K562 (cell line): ENCODE measurements around the gene ISL1. TPM values are rescaled to one million over a fixed set of nuclear protein-coding genes. Genes with fewer than 3 reads are reported as not detected.

Experiments
- ATAC-seq: fragments of 200-7000 bp; cut with Tn5 transposase; 3 replicates; pipeline ENCODE4 v1.9.1; 2020; ENCODE audit warnings: moderate library complexity
- BruUV-seq: library from RNA; stranded (reverse); fragments of 400-500 nt; replicated peaks from 2 replicates; lab custom pipeline; 2021; lab: Mats Ljungman, UMichigan
- CTCF ChIA-PET: fragments of 300-600 bp; formaldehyde crosslinking; extraction: SDS; loops from one replicate; lab custom pipeline; 2021; ENCODE audit warnings: low intra/inter-chr PET ratio; lab: Yijun Ruan, JAX
- POLR2A ChIA-PET: fragments of 300-600, 350-650 bp; sonication (Branson Sonifier 250); formaldehyde crosslinking; extraction: SDS; loops from one replicate; lab custom pipeline; 2021; ENCODE audit warnings: antibody characterized with exemption, inconsistent platforms; lab: Yijun Ruan, JAX
- DNase-seq, 4 experiments: peaks; one replicate each; pipeline versions ENCODE4 v3.0.0 to v3.0.0-alpha.2; 2011 to 2018; ENCODE audit warnings: low spot score in 3 of 4, mixed read lengths in 3 of 4; ENCODE audit errors: extremely low read depth in 1 of 4
- FAIRE-seq: peaks from 2 replicates; lab custom pipeline; 2011; peaks lifted over from hg19 to GRCh38; lab: Jason Lieb, UNC
- H2AFZ ChIP-seq: 2 replicates; pipeline ENCODE4 v1.6.0; 2011; ENCODE audit warnings: low read depth, low read length, control low read depth, inconsistent platforms
- H3K27ac ChIP-seq: fragments of 200-600 bp; 3 replicates; pipeline ENCODE4 v1.8.0; 2011; ENCODE audit warnings: low read depth, mild to moderate bottlenecking, control low read depth, inconsistent platforms, low read length, moderate library complexity, mixed read lengths; ENCODE audit errors: extremely low read depth
- H3K27me3 ChIP-seq, 2 experiments: fragments of 300-600 bp in 1 of 2; 2 replicates in 1 of 2; 3 replicates in 1 of 2; pipeline versions ENCODE4 v1.6.0 to v1.8.0; 2011; ENCODE audit warnings: inconsistent platforms in 2 of 2, low read length in 2 of 2, mild to moderate bottlenecking in 1 of 2, mixed read lengths in 1 of 2, moderate library complexity in 1 of 2; ENCODE audit not compliant: control insufficient read depth in 2 of 2, insufficient read depth in 2 of 2
- H3K36me3 ChIP-seq: fragments of 300-600 bp; 3 replicates; pipeline ENCODE4 v1.8.0; 2011; ENCODE audit warnings: mild to moderate bottlenecking, low read length, inconsistent platforms; ENCODE audit not compliant: control insufficient read depth, insufficient read depth
- H3K4me1 ChIP-seq, 2 experiments: fragments of 200-600 bp in 1 of 2; replicated peaks in 1 of 2; 2 replicates in 1 of 2; 3 replicates in 1 of 2; pipeline versions ENCODE4 v1.5.1 to v1.8.0; 2011; ENCODE audit warnings: inconsistent platforms in 2 of 2, low read length in 2 of 2, mild to moderate bottlenecking in 1 of 2, mixed read lengths in 1 of 2, moderate library complexity in 1 of 2; ENCODE audit not compliant: control insufficient read depth in 2 of 2, insufficient read depth in 2 of 2
- H3K4me2 ChIP-seq: 2 replicates; pipeline ENCODE4 v1.6.1; 2011; ENCODE audit warnings: low read length, control low read depth, inconsistent platforms, mixed read lengths; ENCODE audit not compliant: insufficient read depth
- H3K4me3 ChIP-seq: fragments of 200-600 bp; sonication (generic), shearing (Covaris generic); 2 replicates; pipeline ENCODE4 v1.5.1; 2016; ENCODE audit warnings: control low read depth, inconsistent platforms
- H3K79me2 ChIP-seq: fragments of 200-600 bp; 3 replicates; pipeline ENCODE4 v1.8.0; 2011; ENCODE audit warnings: low read length, inconsistent platforms; ENCODE audit not compliant: control insufficient read depth, insufficient read depth
- H3K9ac ChIP-seq, 2 experiments: 2 replicates each; pipeline versions ENCODE4 v1.6.0 to v1.6.1; 2011; ENCODE audit warnings: low read depth in 2 of 2, low read length in 2 of 2, control low read depth in 1 of 2, inconsistent platforms in 1 of 2, mild to moderate bottlenecking in 1 of 2, mixed read lengths in 1 of 2; ENCODE audit not compliant: insufficient read depth in 1 of 2
- H3K9me1 ChIP-seq: one replicate; pipeline ENCODE4 v1.6.0; 2011; ENCODE audit warnings: inconsistent platforms, mild to moderate bottlenecking, low read length, moderate library complexity; ENCODE audit not compliant: control insufficient read depth, insufficient read depth
- H3K9me3 ChIP-seq: replicated peaks from 2 replicates; pipeline ENCODE4 v1.5.1; 2011; ENCODE audit warnings: low read depth, low read length, inconsistent platforms; ENCODE audit not compliant: control insufficient read depth, insufficient read depth
- H4K20me1 ChIP-seq: replicated peaks from 2 replicates; pipeline ENCODE4 v1.6.1; 2011; ENCODE audit warnings: low read length, inconsistent platforms, mixed read lengths; ENCODE audit not compliant: control insufficient read depth, insufficient read depth
- COPS2 ChIP-seq: fragments of 450-650 bp; conservative IDR thresholded peaks from 2 replicates; pipeline ENCODE4 v1.6.1; 2016; ENCODE audit warnings: mild to moderate bottlenecking, moderate library complexity
- CREB3L1 ChIP-seq: fragments of 450-650 bp; IDR thresholded peaks from 2 replicates; pipeline ENCODE4 v1.6.1; 2014; ENCODE audit warnings: low read depth, mild to moderate bottlenecking, moderate library complexity, borderline replicate concordance
- DNMT1 ChIP-seq: fragments of 450-650 bp; IDR thresholded peaks from 2 replicates; pipeline ENCODE4 v1.6.1; 2016; ENCODE audit warnings: antibody characterized with exemption, mild to moderate bottlenecking
- HDAC8 ChIP-seq: fragments of 450-650 bp; IDR thresholded peaks from 2 replicates; pipeline ENCODE4 v1.6.1; 2016; ENCODE audit warnings: mild to moderate bottlenecking, missing genetic modification characterization, moderate library complexity, missing compliant biosample characterization
- SAFB2 ChIP-seq: fragments of 200-400 bp; formaldehyde crosslinking; IDR thresholded peaks from 2 replicates; pipeline ENCODE4 v1.6.1; 2018; ENCODE audit warnings: borderline replicate concordance, low read length, low read depth, moderate library complexity; ENCODE audit not compliant: severe bottlenecking
- ZEB2 ChIP-seq: fragments of 450-650 bp; IDR thresholded peaks from 2 replicates; pipeline ENCODE4 v1.6.1; 2016
- WGBS: fragments of 100-300 bp; shearing (Covaris generic); methylation state at CpG from one replicate; pipeline ENCODE4 v1.1.6; 2016; ENCODE audit warnings: low coverage, mixed read lengths; ENCODE audit not compliant: insufficient coverage; ENCODE audit errors: missing lambda C conversion rate; 5-methylcytosine and 5-hydroxymethylcytosine counted together
- in situ Hi-C: fragments of 300-500 bp; cut with MboI; formaldehyde crosslinking; loops from 4 replicates; pipeline ENCODE4 v1.15.0; 2018; ENCODE audit warnings: inconsistent platforms, mixed read lengths
- intact Hi-C: fragments of 100-400 bp; cut with micrococcal nuclease; formaldehyde crosslinking; loops from 2 replicates; pipeline ENCODE4 v1.14.2; 2022
- polyA plus RNA-seq, 8 experiments: library from polyadenylated mRNA; depleted of rRNA in 4 of 8; stranded (reverse) in 5 of 8; unstranded in 3 of 8; fragments of >200 nt; fragmentation: Nextera tagmentation in 2 of 8; fragmentation: Illumina TruSeq in 1 of 8; extraction: Ambion mirVana in 2 of 8; extraction: Trizol in 1 of 8; gene quantifications; 2 replicates each; pipeline versions ENCODE4 v1.2.1 to v1.2.3, GENCODE V29; 2011 to 2014; ENCODE audit warnings: inconsistent platforms in 1 of 8, missing spikeins in 1 of 8
- total RNA-seq, 7 experiments: library from RNA; depleted of rRNA in 6 of 7; stranded (reverse); fragments of >200 nt in 6 of 7; fragmentation: Illumina TruSeq in 2 of 7; extraction: Trizol in 2 of 7; gene quantifications; 2 replicates each; pipeline versions ENCODE4 v1.2.1 to v1.2.3, GENCODE V29; 2011 to 2021; ENCODE audit warnings: low replicate concordance in 1 of 7

ISL1 gene
- total and polyA plus RNA-seq, 9 of the 15 experiments (the other 6 are each of a cell fraction or from before 2014, with no cell fraction given): not detected

- intact Hi-C loops (no loop called here), in situ Hi-C loops (no loop called here)
- Histone ChIP-seq H3K9me1 (no peaks in the 10 kb centered on the region), H3K79me2 (no peaks in the 10 kb centered on the region), H3K36me3 (no peaks in the 10 kb centered on the region), H2AFZ (no peak overlapping the region), H3K4me3 (no peak overlapping the region), H3K27ac (no peak overlapping the region), H3K9ac (no peak overlapping the region), H3K4me2 (no peak overlapping the region), H3K9me3 (no peaks in the 10 kb centered on the region), H4K20me1 (no peaks in the 10 kb centered on the region), H3K27me3 (no peaks in the 10 kb centered on the region), H3K4me1 (no peaks in the 10 kb centered on the region)
- TF ChIP-seq CREB3L1 (no peak), DNMT1 (no peak), HDAC8 (tag) (no peak), SAFB2 (no peak), COPS2 (no peak), ZEB2 (no peak)
- CTCF ChIA-PET: no interaction called here
- 0% methylated on average over 1 of the region's 1 CpG for WGBS
- POLR2A ChIA-PET: no interaction called here
- BruUV-seq: no TSS peak
- FAIRE-seq (no peak), ATAC-seq (no peak), DNase-seq (no peak)
Measured at GRCh38 chr5:51347157-51347556, 36.1 kb upstream of the ISL1 start.
